OCI-LY3 (cell line): ENCODE results near the gene EDDM13.

ENCODE experiments used
- CTCF ChIP-seq: fragments of 200-600, 300-600 bp; sonication (generic); IDR thresholded peaks from 2 replicates; pipeline ENCODE4 v1.5.1; 2014; ENCODE audit warnings: antibody characterized with exemption, low read length, low read depth
- EZH2phosphoT487 ChIP-seq: fragments of 200-600 bp; shearing (Covaris generic); IDR thresholded peaks from 2 replicates; pipeline ENCODE4 v1.6.1; 2018; ENCODE audit warnings: antibody characterized with exemption, mixed run types, low read depth

- TF ChIP-seq CTCF (no peak), EZH2phosphoT487 (no peak)
Measured at GRCh38 chr19:56310462-56310861, 37.9 kb downstream of the EDDM13 start.
